ENCODE data around the gene RCAN2. TPM values are rescaled to one million over a fixed set of nuclear protein-coding genes. Genes with fewer than 3 reads are reported as not detected.

The RCAN2 gene
- total and polyA plus RNA-seq, 9 of the 15 experiments (the other 6 are each of a cell fraction or from before 2014, with no cell fraction given): 0.04 TPM; not detected in 8

GRCh38 chr6:46539866-46540265 is 48.6 kb upstream of the RCAN2 start:
- H3K9ac ChIP-seq (ENCODE audit: insufficient read depth in 1 of 2, low read depth in 2 of 2, low read length in 2 of 2): no peak overlapping the region
- in situ Hi-C loops (cut with MboI) (no loop called here), intact Hi-C loops (cut with micrococcal nuclease) (no loop called here)
- no peak overlapping the region for H3K27ac ChIP-seq (ENCODE audit: extremely low read depth, low read depth, low read length)
- H3K9me1 ChIP-seq (ENCODE audit: control insufficient read depth, insufficient read depth, low read length): no peaks in the 10 kb centered on the region
- no peak overlapping the region for H2AFZ ChIP-seq (ENCODE audit: low read depth, low read length)
- no peaks in the 10 kb centered on the region for H3K36me3 ChIP-seq (ENCODE audit: control insufficient read depth, insufficient read depth, low read length)
- H3K4me1 ChIP-seq (replicated peaks in 1 of 2; ENCODE audit: control insufficient read depth in 2 of 2, insufficient read depth in 2 of 2, low read length in 2 of 2): no peaks in the 10 kb centered on the region
- ChIA-PET POLR2A (no interaction called here), CTCF (ENCODE audit: low intra/inter-chr PET ratio) (no interaction called here)
- DNase-seq (ENCODE audit: extremely low read depth in 1 of 4, low spot score in 3 of 4) (no peak), FAIRE-seq (no peak), ATAC-seq (no peak)
- H3K4me3 ChIP-seq: no peak overlapping the region
- no peaks in the 10 kb centered on the region for H3K27me3 ChIP-seq (ENCODE audit: control insufficient read depth in 2 of 2, insufficient read depth in 2 of 2, low read length in 2 of 2)
- no peaks in the 10 kb centered on the region for H3K9me3 ChIP-seq (replicated peaks; ENCODE audit: control insufficient read depth, insufficient read depth, low read depth, low read length)
- H3K79me2 ChIP-seq (ENCODE audit: control insufficient read depth, insufficient read depth, low read length): no peaks in the 10 kb centered on the region
- WGBS (ENCODE audit: insufficient coverage, low coverage, missing lambda C conversion rate): 0% methylated on average over 2 of the region's 2 CpGs
- no TSS peak for BruUV-seq (replicated peaks)
- no peak overlapping the region for H3K4me2 ChIP-seq (ENCODE audit: insufficient read depth, low read length)
- no peaks in the 10 kb centered on the region for H4K20me1 ChIP-seq (replicated peaks; ENCODE audit: control insufficient read depth, insufficient read depth, low read length)
- TF ChIP-seq ZBTB34 (CRISPR knock-in tag; IDR thresholded peaks at IDR 0.05): no peak
- no peak for TF ChIP-seq TCF7L2 (IDR thresholded peaks at IDR 0.05; ENCODE audit: low read depth, low read length)
- TF ChIP-seq CREB3 (tag; conservative IDR thresholded peaks at IDR 0.05; ENCODE audit: low read depth): no peak
- TF ChIP-seq SFPQ (IDR thresholded peaks at IDR 0.05; ENCODE audit: low read depth, low read length): no peak
- no peak for TF ChIP-seq ARID2 (IDR thresholded peaks at IDR 0.05)
- no peak for TF ChIP-seq ZNF124 (CRISPR knock-in tag; IDR thresholded peaks at IDR 0.05)
- no peak for TF ChIP-seq EP300 (IDR thresholded peaks at IDR 0.05; ENCODE audit: low read length)
- no peak for TF ChIP-seq ZNF449 (CRISPR knock-in tag; IDR thresholded peaks at IDR 0.05)

All from K562 (cell line).